SU-DHL-6 (cell line): ENCODE results near the gene PLK1.

Experiments
- H2AFZ ChIP-seq: fragments of 200-600 bp; sonication (generic); 2 replicates; pipeline ENCODE4 v1.6.1; 2014; ENCODE audit warnings: low read depth, mild to moderate bottlenecking, moderate library complexity, mixed read lengths, antibody characterized with exemption, low read length; ENCODE audit not compliant: severe bottlenecking
- H3F3A ChIP-seq: fragments of 200-600 bp; shearing (Covaris generic); 2 replicates; pipeline ENCODE4 v1.6.0; 2016; ENCODE audit warnings: antibody characterized with exemption, mild to moderate bottlenecking; ENCODE audit not compliant: insufficient read depth
- H3K27ac ChIP-seq: fragments of 200-600 bp; sonication (generic); 2 replicates; pipeline ENCODE4 v1.5.1; 2016; ENCODE audit warnings: low read depth, mild to moderate bottlenecking, low read length, moderate library complexity, mixed read lengths
- H3K27me3 ChIP-seq: fragments of 200-600 bp; sonication (generic), shearing (Covaris generic); 2 replicates; pipeline ENCODE4 v1.6.0; 2014; ENCODE audit warnings: mild to moderate bottlenecking, low read length
- H3K36me3 ChIP-seq: fragments of 200-600 bp; sonication (generic); 2 replicates; pipeline ENCODE4 v1.6.1; 2014; ENCODE audit warnings: mild to moderate bottlenecking, low read length, mixed read lengths
- H3K4me2 ChIP-seq: fragments of 300-600, 200-600 bp; shearing (Covaris generic), sonication (generic); 2 replicates; pipeline ENCODE4 v1.6.0; 2014; ENCODE audit warnings: low read length, low read depth, mild to moderate bottlenecking; ENCODE audit not compliant: poor library complexity, severe bottlenecking
- H3K4me3 ChIP-seq: fragments of 200-600 bp; sonication (generic); 2 replicates; pipeline ENCODE4 v1.5.1; 2014; ENCODE audit warnings: antibody characterized with exemption, low read length, mild to moderate bottlenecking, mixed read lengths; ENCODE audit not compliant: insufficient read depth, poor library complexity, severe bottlenecking
- H3K79me2 ChIP-seq: fragments of 200-600 bp; sonication (generic); 2 replicates; pipeline ENCODE4 v1.6.1; 2014; ENCODE audit warnings: mild to moderate bottlenecking, low read length, moderate library complexity; ENCODE audit not compliant: insufficient read depth
- H3K9ac ChIP-seq: fragments of 200-600 bp; sonication (generic); 2 replicates; pipeline ENCODE4 v1.7.0; 2014; ENCODE audit warnings: mild to moderate bottlenecking, low read length
- H3K9me2 ChIP-seq: fragments of 200-600 bp; sonication (generic); replicated peaks from 2 replicates; pipeline ENCODE4 v1.6.1; 2014; ENCODE audit warnings: low read length; ENCODE audit not compliant: insufficient read depth
- H3K9me3 ChIP-seq: fragments of 200-600 bp; sonication (generic); 2 replicates; pipeline ENCODE4 v1.6.1; 2014; ENCODE audit warnings: low read length, mixed read lengths; ENCODE audit not compliant: insufficient read depth
- H4K20me1 ChIP-seq: fragments of 200-600 bp; sonication (generic); 2 replicates; pipeline ENCODE4 v1.6.1; 2014; ENCODE audit warnings: low read depth, mild to moderate bottlenecking, antibody characterized with exemption, low read length, moderate library complexity, mixed read lengths
- CTCF ChIP-seq: fragments of 200-600 bp; sonication (generic); IDR thresholded peaks from one replicate; pipeline ENCODE4 v1.5.1; 2017; ENCODE audit warnings: antibody characterized with exemption, mild to moderate bottlenecking, low read length, moderate library complexity; ENCODE audit not compliant: insufficient read depth, poor library complexity, severe bottlenecking
- EZH2phosphoT487 ChIP-seq: fragments of 200-600 bp; sonication (generic), shearing (Covaris generic); conservative IDR thresholded peaks from 2 replicates; pipeline ENCODE4 v1.6.1; 2018; ENCODE audit warnings: mild to moderate bottlenecking, antibody characterized with exemption, low read length, moderate library complexity, mixed read lengths

Gene PLK1

GRCh38 chr16:23687034-23687808 lies 8.5 kb downstream of the PLK1 start:
- no peak overlapping the region for H3K4me2 ChIP-seq

DNA sequence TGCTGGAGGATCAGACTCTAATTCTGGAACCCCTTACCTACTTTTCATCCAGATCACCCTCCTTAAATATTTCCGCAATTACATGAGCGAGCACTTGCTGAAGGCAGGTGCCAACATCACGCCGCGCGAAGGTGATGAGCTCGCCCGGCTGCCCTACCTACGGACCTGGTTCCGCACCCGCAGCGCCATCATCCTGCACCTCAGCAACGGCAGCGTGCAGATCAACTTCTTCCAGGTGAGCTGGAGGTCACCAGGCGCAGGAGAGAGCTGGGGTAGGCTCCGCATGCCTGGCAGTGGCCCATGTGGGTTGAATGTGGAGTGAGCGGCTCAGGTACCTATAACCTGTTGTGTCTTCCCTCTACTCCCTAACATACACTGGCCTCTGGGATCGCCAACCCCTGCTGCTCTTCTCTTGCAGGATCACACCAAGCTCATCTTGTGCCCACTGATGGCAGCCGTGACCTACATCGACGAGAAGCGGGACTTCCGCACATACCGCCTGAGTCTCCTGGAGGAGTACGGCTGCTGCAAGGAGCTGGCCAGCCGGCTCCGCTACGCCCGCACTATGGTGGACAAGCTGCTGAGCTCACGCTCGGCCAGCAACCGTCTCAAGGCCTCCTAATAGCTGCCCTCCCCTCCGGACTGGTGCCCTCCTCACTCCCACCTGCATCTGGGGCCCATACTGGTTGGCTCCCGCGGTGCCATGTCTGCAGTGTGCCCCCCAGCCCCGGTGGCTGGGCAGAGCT lies 10.9 kb downstream of the PLK1 start:
- Histone ChIP-seq H3K4me3 (no peak overlapping the region), H3K9ac (no peak overlapping the region), H3K79me2 (no peaks in the 10 kb centered on the region), H2AFZ (no peak overlapping the region), H3K27ac (no peak overlapping the region), H3K36me3 (peaks cover 24% of the 10 kb centered on the region; the same call in 1 of the 2 replicates), H3K9me2 (no peaks in the 10 kb centered on the region), H3F3A (peaks cover 17% of the 10 kb centered on the region), H4K20me1 (peaks cover 5% of the 10 kb centered on the region; the same call in 1 of the 2 replicates), H3K9me3 (no peaks in the 10 kb centered on the region), H3K27me3 (no peaks in the 10 kb centered on the region), H3K4me2 (no peak overlapping the region)
- TF ChIP-seq EZH2phosphoT487, result no peak
- TF ChIP-seq CTCF, result no peak

More at GRCh38 chr16:23687034-23687808, 8.5 kb downstream of the PLK1 start:
- Histone ChIP-seq H3K9ac (no peak overlapping the region), H3K9me2 (no peaks in the 10 kb centered on the region), H3K4me3 (no peak overlapping the region), H3F3A (peaks cover 6% of the 10 kb centered on the region), H3K27ac (no peak overlapping the region), H4K20me1 (peaks cover 5% of the 10 kb centered on the region; the same call in 1 of the 2 replicates), H3K27me3 (no peaks in the 10 kb centered on the region), H3K9me3 (no peaks in the 10 kb centered on the region), H3K79me2 (peaks cover 11% of the 10 kb centered on the region; the same call in 1 of the 2 replicates), H2AFZ (no peak overlapping the region), H3K36me3 (peaks cover 34% of the 10 kb centered on the region; the same call in 1 of the 2 replicates)
- TF ChIP-seq EZH2phosphoT487, result no peak
- no peak for TF ChIP-seq CTCF

DNA sequence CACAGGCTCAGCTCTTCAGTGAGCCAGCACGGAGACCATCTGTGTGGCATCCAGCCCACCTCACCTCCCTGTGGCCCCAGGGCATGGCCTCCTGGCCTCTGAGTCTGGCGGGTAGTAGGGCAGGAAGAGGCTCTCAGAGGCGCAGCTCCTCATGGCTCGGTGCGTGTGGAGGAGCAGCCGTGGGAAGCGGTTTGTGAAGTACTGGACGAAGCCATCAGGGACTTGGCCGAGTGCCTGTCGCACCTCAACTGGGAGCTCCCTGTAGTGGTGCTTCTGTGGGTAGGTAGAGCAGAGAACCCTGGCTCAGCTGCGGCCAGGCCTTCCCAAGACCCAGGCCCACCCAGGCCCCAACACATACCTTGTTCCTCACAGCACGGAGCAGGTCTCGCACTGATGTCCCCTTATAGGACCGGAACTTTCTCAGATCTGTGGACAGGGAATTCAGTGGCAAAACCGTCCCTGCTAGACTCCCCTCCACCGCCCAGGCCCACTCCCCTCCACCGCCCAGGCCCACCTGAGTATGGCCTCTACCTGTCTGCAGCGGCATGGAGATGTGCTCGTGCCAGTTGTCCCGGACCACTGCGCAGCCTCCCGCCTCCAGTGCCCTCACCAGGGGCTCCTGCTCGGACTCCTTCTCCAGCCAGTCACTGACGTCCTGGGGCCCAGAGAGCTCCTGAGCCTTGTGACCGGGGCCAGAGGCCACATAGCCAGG lies 12.2 kb downstream of the PLK1 start:
- no peak overlapping the region for H3K27ac ChIP-seq
- peaks cover 18% of the 10 kb centered on the region; the same call in 1 of the 2 replicates for H3K36me3 ChIP-seq
- H2AFZ ChIP-seq, result no peak overlapping the region
- H3K4me2 ChIP-seq, result no peak overlapping the region
- H3K4me3 ChIP-seq, result no peak overlapping the region
- H3K79me2 ChIP-seq, result no peaks in the 10 kb centered on the region
- no peak for TF ChIP-seq CTCF
- TF ChIP-seq EZH2phosphoT487, result no peak
- no peak overlapping the region for H3K9ac ChIP-seq
- peaks cover 17% of the 10 kb centered on the region; the same call in 1 of the 2 replicates for H3F3A ChIP-seq
- H3K9me3 ChIP-seq, result no peaks in the 10 kb centered on the region
- H3K27me3 ChIP-seq, result no peaks in the 10 kb centered on the region
- no peaks in the 10 kb centered on the region for H3K9me2 ChIP-seq
- peaks cover 5% of the 10 kb centered on the region; the same call in 1 of the 2 replicates for H4K20me1 ChIP-seq
